Ovary (tissue), 9 donors: ENCODE measurements around the gene PTPRG. TPM values are rescaled to one million over a fixed set of nuclear protein-coding genes. Genes with fewer than 3 reads are reported as not detected.

Experiments used
- DNase-seq, 5 donors: peaks; one replicate each; pipeline ENCODE4 v3.0.0-alpha.2; 2019 to 2020
- H3K27ac ChIP-seq, 2 donors: fragments of 200-600 bp; one replicate each; pipeline versions ENCODE4 v1.5.1 to v1.8.0; 2019 to 2022
- H3K27me3 ChIP-seq: fragments of 200-600 bp; one replicate; pipeline ENCODE4 v1.8.0; 2022
- H3K36me3 ChIP-seq: fragments of 200-600 bp; sonication (generic); one replicate; pipeline ENCODE4 v1.5.1; 2019
- H3K4me1 ChIP-seq: one replicate; pipeline ENCODE4 v1.8.1; 2013; ENCODE audit warnings: mild to moderate bottlenecking, moderate library complexity; ENCODE audit not compliant: insufficient read depth
- H3K4me3 ChIP-seq: fragments of 200-600 bp; sonication (generic); one replicate; pipeline ENCODE4 v1.5.1; 2017
- H3K9me3 ChIP-seq, 2 donors: fragments of 200-600 bp in 1 of 2; sonication (generic) in 1 of 2; one replicate each; pipeline versions ENCODE4 v1.5.1 to v1.8.1; 2013 to 2019; ENCODE audit warnings: mild to moderate bottlenecking in 1 of 2, moderate library complexity in 1 of 2
- CTCF ChIP-seq, 3 donors: fragments of 450-650 bp in 2 of 3; fragments of 200-600 bp in 1 of 3; IDR thresholded peaks; one replicate each; pipeline versions ENCODE4 v1.5.1 to v1.8.0; 2016 to 2022; ENCODE audit warnings: antibody characterized with exemption in 3 of 3, mild to moderate bottlenecking in 1 of 3
- EP300 ChIP-seq: sonication (generic); formaldehyde crosslinking; IDR thresholded peaks from one replicate; pipeline ENCODE4 v1.6.1; 2017; ENCODE audit warnings: antibody characterized with exemption
- POLR2A ChIP-seq: fragments of 450-650 bp; IDR thresholded peaks from one replicate; pipeline ENCODE4 v1.6.1; 2017; ENCODE audit warnings: antibody characterized with exemption, mild to moderate bottlenecking, moderate library complexity
- whole genome bisulfite sequencing, 3 donors: extraction: QIAGEN DNeasy Blood & Tissue Kit in 1 of 3; methylation state at CpG; one replicate each; pipeline versions ENCODE4 v1.1.5 to v1.1.7; 2013 to 2017; 5-methylcytosine and 5-hydroxymethylcytosine counted together
- intact Hi-C, 4 donors: fragments of 100-400 bp; cut with DNase I; formaldehyde crosslinking; loops; one replicate each; pipeline versions ENCODE4 v1.11.0 to v1.15.1; 2022 to 2023
- polyA plus RNA-seq, 2 donors: library from polyadenylated mRNA; stranded (reverse); fragments of 200-250 nt in 1 of 2; fragments of 350-450 nt in 1 of 2; fragmentation: Illumina TruSeq in 1 of 2; extraction: RNeasy Lipid Tissue Mini Kit (QIAGEN cat#74804) in 1 of 2; gene quantifications; one replicate each; pipeline ENCODE4 v1.2.3, GENCODE V29; 2013 to 2014
- total RNA-seq, 7 donors: library from RNA; depleted of rRNA in 2 of 7; stranded (reverse); fragments of >200 nt in 2 of 7; fragmentation: NEBNext Ultra II Directional in 3 of 7; extraction: Animal tissue kit (Norgen Biotek cat#: 25700) in 3 of 7; gene quantifications; one replicate each; pipeline versions ENCODE4 v1.1.0 to v1.2.4, GENCODE V29; 2016 to 2023
- donor health status: DM: no; HTN: no; CAD: no; lungs with moderate emphysema.
- donor health status: DM: no; HTN: no; CAD: no.
- donor health status: Bipolar disorder and iron deficiency.
- donor health status: DM: yes; HTN: yes; CAD: no.
- donor health status: DM: no; HTN: no; CAD: no.
- donor health status: DM: yes; HTN: yes; CAD: no.

Gene PTPRG
- total and polyA plus RNA-seq, 9 donors = 18.2 to 87.9 (median 47.7) TPM

GRCh38 chr3:61912158-61912557 lies 350.8 kb downstream of the PTPRG start:
- Histone ChIP-seq H3K27ac (no peak overlapping the region), H3K36me3 (no peaks in the 10 kb centered on the region), H3K9me3 (no peaks in the 10 kb centered on the region), H3K4me3 (no peak overlapping the region), H3K27me3 (no peaks in the 10 kb centered on the region), H3K4me1 (no peaks in the 10 kb centered on the region)
- intact Hi-C loops = no loop called here
- 97 to 99% (median 98%) methylated on average over 1 of the region's 1 CpG for WGBS, 3 donors
- DNase-seq = no peak
- no peak for TF ChIP-seq CTCF (IDR thresholded peaks at IDR 0.05)
- no peak for TF ChIP-seq POLR2A
- no peak for TF ChIP-seq EP300

GRCh38 chr3:61913701-61914100 lies 352.3 kb downstream of the PTPRG start:
- TF ChIP-seq POLR2A = no peak
- TF ChIP-seq EP300 = no peak
- TF ChIP-seq CTCF (IDR thresholded peaks at IDR 0.05) = no peak
- no peaks in the 10 kb centered on the region for H3K27me3 ChIP-seq
- H3K9me3 ChIP-seq = no peaks in the 10 kb centered on the region
- intact Hi-C loops = no loop called here
- H3K36me3 ChIP-seq = no peaks in the 10 kb centered on the region
- DNase-seq = no peak
- no peak overlapping the region for H3K27ac ChIP-seq
- no peaks in the 10 kb centered on the region for H3K4me1 ChIP-seq
- 84 to 85% (median 85%) methylated on average over 3 of the region's 3 CpGs for WGBS, 3 donors
- no peak overlapping the region for H3K4me3 ChIP-seq

- DNase-seq = no peak
- intact Hi-C loops = no loop called here
- Histone ChIP-seq H3K4me1 (peaks cover 1% of the 10 kb centered on the region), H3K4me3 (no peak overlapping the region), H3K27ac (no peak overlapping the region), H3K9me3 (no peaks in the 10 kb centered on the region), H3K36me3 (no peaks in the 10 kb centered on the region), H3K27me3 (no peaks in the 10 kb centered on the region)
- 58 to 81% (median 78%) methylated on average over 6 of the region's 6 CpGs for WGBS, 3 donors
- TF ChIP-seq CTCF (IDR thresholded peaks at IDR 0.05) (no peak), EP300 (no peak), POLR2A (no peak)
These were observed 352.9 kb downstream of the PTPRG start for GRCh38 chr3:61914276-61914675.

- Histone ChIP-seq H3K27ac (no peak overlapping the region), H3K4me1 (peaks cover 1% of the 10 kb centered on the region), H3K4me3 (no peak overlapping the region), H3K27me3 (no peaks in the 10 kb centered on the region), H3K9me3 (no peaks in the 10 kb centered on the region), H3K36me3 (no peaks in the 10 kb centered on the region)
- no peak for DNase-seq
- intact Hi-C loops = no loop called here
- TF ChIP-seq EP300 (no peak), POLR2A (no peak), CTCF (IDR thresholded peaks at IDR 0.05) (no peak)
- WGBS, 3 donors = 87 to 93% (median 89%) methylated on average over 3 of the region's 3 CpGs
These were observed 353.9 kb downstream of the PTPRG start for GRCh38 chr3:61915296-61915695.

GRCh38 chr3:61919371-61919770 lies 358.0 kb downstream of the PTPRG start:
- no peaks in the 10 kb centered on the region for H3K27me3 ChIP-seq
- H3K4me1 ChIP-seq = peaks cover 3% of the 10 kb centered on the region
- H3K27ac ChIP-seq = no peak overlapping the region
- H3K9me3 ChIP-seq = no peaks in the 10 kb centered on the region
- H3K36me3 ChIP-seq = no peaks in the 10 kb centered on the region
- intact Hi-C loops = no loop called here
- WGBS, 3 donors = 84 to 88% (median 87%) methylated on average over 4 of the region's 4 CpGs
- H3K4me3 ChIP-seq = no peak overlapping the region
- no peak for TF ChIP-seq EP300
- no peak for TF ChIP-seq CTCF (IDR thresholded peaks at IDR 0.05)
- TF ChIP-seq POLR2A = no peak
- DNase-seq = no peak
